Adipose tissue (tissue), 3 donors: ENCODE measurements around the gene GLP1R. TPM values are rescaled to one million over a fixed set of nuclear protein-coding genes. Genes with fewer than 3 reads are reported as not detected.
"Not testable (repeated sequence)": the region's sequence is repeated elsewhere in the genome, so short reads cannot be mapped to it uniquely, and the experiment has no call there.

ENCODE experiments used
- H3K27ac ChIP-seq: one replicate; pipeline ENCODE4 v1.5.1; 2013; ENCODE audit warnings: low read depth, low read length
- WGBS, 3 donors: extraction: QIAGEN DNeasy Blood & Tissue Kit; methylation state at CpG; one replicate each; pipeline ENCODE4 v1.1.7; 2013; 5-methylcytosine and 5-hydroxymethylcytosine counted together
- polyA plus RNA-seq, 3 donors: library from polyadenylated mRNA; stranded (reverse); fragments of 200-250 nt; gene quantifications; one replicate each; pipeline ENCODE4 v1.2.3, GENCODE V29; 2013
- donor health status: healthy with polysubstance abuse.
- donor health status: Bipolar disorder and iron deficiency.
- donor health status: healthy.

Gene GLP1R
- polyA plus RNA-seq, 3 donors: 0.04 to 2.0 TPM; not detected in 1

DNA sequence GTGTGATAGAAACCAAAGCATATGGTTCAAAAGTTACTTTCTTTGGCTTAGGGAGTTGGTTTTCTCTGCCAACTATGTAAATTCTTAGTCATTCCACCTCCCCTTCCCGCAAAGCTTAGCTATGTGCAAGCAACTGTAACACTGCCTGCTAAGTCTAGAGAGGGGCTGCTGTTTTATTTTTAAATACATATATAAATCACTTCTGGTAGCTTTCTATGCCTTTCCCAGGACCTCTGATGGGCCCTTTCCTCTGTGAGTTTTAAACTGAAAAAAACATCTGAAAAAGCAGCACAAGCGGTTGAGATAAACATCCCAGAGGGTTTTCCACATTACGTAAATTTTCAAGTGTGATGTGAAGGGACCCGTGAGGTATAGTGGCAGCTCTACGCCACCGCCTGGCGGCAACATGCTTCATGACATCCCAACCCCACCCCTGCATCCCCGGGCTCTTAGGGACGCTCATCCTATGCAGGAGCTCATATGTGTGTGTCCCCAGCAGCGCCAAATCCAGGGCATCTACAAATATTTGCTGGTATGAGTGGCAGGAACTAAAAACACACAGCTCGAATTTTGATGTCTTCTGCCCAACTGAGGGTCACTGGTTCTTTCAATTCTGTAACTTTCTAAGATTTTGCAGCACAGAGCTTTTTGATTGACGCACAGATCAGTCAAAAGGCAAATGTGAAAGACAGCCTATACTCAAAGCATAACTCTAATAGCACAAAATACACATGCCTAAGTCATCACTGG, 53.7 kb downstream of the GLP1R start:
- 45 to 47% (median 47%) methylated on average over 12 of the region's 12 CpGs for WGBS, 3 donors
- no peak overlapping the region for H3K27ac ChIP-seq

DNA sequence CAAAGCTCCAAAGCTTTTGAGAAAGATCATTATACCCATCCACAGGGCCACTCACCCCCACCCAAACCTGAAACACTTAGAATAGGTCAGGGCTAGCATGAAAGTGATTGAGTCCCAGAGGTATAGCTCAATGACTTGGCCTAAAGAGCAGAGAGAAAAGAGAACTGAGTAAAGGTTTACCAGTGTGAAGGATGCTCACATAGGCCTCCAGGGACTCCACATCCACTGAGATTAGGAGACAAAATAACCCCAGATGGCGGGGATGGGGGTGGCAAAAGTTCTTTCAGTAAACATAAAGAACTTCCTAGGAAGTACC, 54.2 kb downstream of the GLP1R start:
- 95 to 100% (median 100%) methylated on average over 1 of the region's 1 CpG for WGBS, 3 donors
- H3K27ac ChIP-seq: no peak overlapping the region

DNA sequence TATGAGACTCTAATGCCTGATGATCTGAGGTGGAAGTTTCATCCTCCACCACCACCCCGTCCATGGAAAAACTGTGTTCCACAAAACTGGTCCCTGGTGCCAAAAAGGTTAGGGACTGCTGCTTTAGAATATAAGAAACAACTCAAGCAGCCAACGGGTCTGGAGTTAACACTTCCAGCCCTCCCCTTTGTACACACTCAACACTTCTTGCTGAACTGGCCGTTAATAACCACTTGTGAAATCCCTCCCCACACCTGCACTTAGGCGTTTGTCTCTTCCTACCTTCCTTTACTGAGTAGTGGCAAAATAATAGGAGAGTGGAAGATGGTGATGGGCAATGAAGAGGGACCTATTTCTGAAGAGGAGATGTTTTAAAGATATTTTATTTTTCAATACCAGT, 55.9 kb downstream of the GLP1R start:
- WGBS, 3 donors: 64 to 77% (median 72%) methylated on average over 4 of the region's 4 CpGs
- H3K27ac ChIP-seq: no peak overlapping the region

DNA sequence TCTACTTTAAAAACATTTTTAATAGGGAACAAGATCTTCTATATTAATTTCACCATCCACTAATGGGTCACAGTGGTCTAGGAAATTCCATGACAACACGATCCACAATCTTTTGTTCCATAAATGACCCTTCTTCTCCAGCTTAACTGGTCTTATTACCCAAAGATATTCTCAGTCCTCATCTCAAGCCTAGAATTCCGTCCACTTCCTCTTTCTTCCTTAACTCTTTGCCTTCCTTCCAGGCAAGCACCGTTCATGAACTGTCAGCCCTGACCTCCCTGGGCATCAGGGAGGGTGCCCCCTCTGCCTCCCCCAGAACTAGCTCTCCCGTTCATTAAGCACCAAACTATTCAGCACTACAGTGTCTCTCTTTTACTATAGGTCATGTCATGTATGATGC, 58.5 kb downstream of the GLP1R start:
- no peak overlapping the region for H3K27ac ChIP-seq
- 69 to 82% (median 69%) methylated on average over 4 of the region's 4 CpGs for WGBS, 3 donors

DNA sequence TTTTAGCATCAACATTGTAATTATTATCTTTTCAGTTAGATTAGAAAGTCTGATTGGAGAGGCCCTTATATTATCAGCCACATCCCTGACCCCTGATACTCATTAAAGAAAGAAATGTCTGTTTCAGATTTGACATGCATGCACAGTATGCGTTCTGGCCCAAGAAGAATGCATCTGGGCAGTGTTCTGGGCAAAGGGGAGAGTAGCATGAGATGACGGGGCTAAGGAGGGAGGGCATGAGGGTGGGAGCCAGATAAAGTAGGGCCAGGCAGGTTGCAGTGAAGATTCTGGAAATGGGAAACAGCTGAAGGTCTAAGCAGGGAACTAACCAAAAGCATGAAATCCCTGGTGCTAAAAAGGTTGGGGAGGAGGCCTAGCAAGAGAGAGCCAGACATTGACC, 59.1 kb downstream of the GLP1R start:
- H3K27ac ChIP-seq: no peak overlapping the region
- 43 to 50% (median 45%) methylated on average over 2 of the region's 2 CpGs for WGBS, 3 donors

DNA sequence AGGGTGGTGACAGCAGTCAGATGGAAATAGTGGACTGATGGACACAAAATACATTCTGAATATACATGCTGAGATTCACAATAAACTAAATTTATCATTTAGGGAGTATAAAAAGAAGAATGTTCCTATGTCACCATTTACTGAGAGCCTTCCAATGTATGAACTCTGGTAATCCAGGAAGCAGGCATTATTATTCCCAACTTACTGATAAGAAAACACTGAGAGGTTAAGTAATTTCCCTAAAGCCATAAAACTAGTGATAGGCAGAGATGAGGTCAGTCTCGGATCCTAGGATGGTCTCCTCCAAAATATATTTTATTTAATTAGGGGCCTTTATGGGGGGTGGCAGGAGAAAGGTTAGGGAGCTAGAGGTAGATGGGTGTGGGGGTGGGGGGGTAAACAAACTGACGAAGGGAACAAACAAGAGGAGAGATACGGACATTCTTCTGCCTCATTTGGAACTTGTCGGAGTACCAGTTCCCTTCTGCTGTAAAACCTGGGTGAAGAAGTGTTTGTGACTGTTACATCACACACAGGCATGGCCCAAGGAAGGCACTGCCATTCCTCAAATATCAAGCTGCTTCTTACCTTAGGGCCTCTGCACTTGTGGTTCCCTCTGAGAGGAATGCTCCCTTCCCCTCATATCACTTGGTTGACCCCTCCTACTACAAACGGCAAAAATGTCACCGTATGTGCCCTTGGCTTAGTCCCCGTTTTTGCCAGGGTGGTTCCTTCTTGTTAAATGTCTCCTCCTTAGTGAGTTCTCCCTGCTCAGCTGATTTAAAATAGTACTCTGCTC, 59.7 kb downstream of the GLP1R start:
- no peak overlapping the region for H3K27ac ChIP-seq
- WGBS, 3 donors: 74 to 90% (median 80%) methylated on average over 7 of the region's 7 CpGs

DNA sequence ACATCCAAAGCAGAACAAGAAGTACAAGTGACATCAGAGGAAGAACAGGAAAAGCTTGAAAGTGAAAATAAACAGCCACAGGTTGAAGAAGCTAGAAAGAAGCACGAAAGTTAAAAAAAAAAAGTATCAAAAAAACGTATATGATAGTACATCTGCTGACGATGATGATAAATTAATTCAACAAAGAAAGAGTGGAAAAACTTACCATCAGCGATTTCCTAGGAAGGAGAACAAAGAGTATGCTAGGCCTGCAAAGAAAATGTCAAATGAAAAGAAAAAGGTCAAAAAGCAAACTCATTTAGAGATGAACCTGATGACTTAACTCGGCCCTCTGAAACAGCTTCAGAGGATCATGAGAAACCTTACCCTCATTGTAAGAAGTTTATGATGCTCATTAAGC, 62.7 kb downstream of the GLP1R start:
- no peak overlapping the region for H3K27ac ChIP-seq
- 76 to 81% (median 80%) methylated on average over 5 of the region's 5 CpGs for WGBS, 3 donors

DNA sequence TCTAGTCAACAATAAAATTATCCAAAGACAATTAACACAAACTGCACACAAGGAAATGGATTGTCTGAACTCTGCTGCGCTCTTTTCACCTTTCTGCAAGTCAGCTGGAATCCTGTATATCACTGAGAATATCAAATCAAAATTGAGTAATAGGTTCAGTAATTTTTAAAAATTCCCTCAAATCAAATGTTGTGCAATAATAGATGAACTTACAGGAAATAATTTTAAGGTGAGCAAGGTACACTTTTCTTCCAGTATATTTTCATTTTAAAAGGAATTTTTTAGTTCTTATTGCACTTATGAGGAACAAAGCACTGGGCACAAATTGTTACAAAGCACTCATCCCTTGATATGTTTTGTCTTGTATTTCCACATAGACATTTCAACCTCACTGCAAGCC, 65.2 kb downstream of the GLP1R start:
- H3K27ac ChIP-seq: no peak overlapping the region
- WGBS, 3 donors: 81 to 97% (median 91%) methylated on average over 1 of the region's 1 CpG

DNA sequence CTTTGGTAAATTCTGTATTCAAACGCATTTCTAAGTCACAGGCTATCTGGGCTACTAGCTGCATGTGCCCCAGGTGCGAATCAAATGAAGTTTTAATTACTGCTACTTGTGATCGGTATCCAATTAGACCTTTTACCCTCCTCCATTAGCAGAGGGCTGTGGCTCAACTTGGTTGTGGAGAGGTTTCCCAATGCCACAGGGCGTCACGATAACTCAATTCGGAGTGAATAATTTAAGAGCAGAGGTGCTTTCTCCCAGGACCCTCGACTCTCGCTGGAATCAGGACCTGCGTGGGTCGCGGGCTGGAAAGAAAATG, 65.8 kb downstream of the GLP1R start:
- no peak overlapping the region for H3K27ac ChIP-seq
- WGBS, 3 donors: 0 to 1% (median 1%) methylated on average over 11 of the region's 11 CpGs

DNA sequence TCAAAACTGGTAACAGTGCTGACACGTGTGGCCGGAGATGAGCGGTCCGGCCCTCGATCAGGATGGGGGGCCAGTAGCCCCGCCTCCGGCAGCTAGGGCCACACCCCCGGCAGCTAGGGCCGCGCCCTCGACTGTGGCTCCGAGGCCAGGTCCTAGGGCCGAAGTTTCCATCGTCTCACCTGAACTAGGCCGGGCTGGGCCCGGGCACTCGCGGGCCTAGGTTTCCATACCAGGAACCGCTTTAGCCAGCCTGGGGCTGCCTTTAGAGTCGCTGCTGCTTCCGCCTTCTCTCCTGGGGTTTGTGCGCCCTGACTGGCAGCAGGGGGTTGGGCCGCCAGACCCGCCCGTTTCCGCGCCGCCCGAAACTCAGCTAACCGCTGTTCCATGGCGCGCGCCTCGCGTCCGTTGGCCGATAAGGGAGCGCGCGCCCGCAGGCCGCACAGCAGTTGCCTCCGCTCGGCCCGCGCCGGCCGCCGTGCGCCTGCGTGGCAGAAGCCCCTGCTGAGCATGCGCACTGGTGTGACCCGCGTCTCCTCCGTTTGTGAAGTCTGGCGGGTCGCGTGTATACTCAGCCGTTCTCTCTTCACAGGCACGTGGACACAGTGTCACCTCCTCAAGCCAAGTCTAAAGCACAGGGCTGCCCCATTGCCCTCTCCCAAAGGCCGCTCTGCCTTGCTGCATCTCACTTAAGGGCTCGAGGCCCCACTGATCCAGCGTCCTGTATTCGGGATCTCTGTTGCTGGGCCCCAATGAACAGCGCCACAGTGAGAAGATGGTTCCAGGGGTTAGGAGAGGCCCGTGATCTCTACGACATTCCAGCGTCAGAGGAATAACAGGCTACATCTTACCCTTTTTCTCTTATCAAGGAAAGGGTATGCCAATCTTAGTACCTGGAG, 66.4 kb downstream of the GLP1R start, which contains the start of gene SAYSD1:
Gene SAYSD1 (minus strand): TSS at position 483 of the 896 bp plus-strand sequence. CDS start 97 bp downstream, at position 386.
- H3K27ac ChIP-seq: peak within 1 kb of the TSS; percentile 73
- 1 to 2% (median 2%) methylated on average over 61 to 68 of the region's 68 CpGs for whole genome bisulfite sequencing, 3 donors

DNA sequence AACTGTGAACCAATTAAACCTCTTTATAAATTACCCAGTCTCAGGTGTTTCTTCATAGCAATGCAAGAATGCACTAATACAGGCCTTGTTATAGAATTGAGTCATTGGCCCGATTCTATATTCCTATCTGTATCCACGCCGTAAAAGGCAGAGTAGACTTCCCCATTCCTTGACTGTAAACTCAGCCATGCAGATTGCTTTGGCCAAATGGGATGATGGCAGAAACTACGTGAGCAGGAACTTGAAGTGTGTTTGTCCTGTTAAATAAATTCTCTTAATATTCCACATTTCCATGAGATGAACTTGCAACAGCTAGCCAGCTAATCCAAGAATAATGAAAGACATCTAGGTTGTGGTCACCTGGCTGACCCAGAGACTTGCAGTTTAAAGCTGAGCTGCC, 70.3 kb downstream of the GLP1R start:
- WGBS, 3 donors: 88 to 94% (median 93%) methylated on average over 4 of the region's 4 CpGs
- H3K27ac ChIP-seq: no peak overlapping the region

DNA sequence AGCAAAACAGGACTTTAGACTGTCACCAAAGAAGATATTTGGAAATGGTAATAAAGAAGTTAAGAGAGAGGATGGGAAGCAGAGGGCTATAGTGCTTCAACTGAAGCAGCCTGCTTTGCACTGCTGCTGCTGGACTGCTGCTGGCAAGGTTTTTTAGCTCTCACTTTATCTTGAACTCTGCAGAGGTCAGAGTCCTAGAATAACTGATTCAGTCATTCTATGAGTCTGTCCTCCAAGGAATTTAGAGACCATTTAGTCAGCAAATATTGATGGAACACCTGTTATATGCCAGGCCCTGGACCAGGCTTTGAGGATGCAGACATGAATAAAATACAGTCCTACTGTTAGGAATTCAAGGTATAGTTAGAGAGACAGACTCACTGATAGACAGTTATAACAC, 75.5 kb downstream of the GLP1R start:
- H3K27ac ChIP-seq: no peak overlapping the region

DNA sequence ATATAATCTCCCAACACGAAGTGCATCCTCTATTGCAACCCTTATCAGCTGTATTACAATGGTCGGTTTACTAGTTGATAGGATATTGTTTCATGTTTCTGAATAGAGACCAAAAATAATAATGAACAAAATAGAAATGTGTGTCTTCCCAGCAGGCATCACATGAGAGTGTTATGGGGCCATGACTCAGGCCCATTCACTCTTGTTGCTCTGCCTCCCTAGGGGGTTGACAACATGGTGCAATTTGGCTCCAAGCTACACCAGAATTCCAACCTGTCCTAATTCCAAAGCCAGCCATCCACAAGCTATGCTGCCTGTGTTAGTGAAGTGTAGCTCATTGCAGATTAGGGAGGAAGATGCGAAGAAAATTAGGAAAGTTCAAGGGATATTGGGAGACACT, 79.5 kb downstream of the GLP1R start:
- WGBS, 3 donors: 48 to 80% (median 60%) methylated on average over 3 of the region's 3 CpGs
- H3K27ac ChIP-seq: no peak overlapping the region

DNA sequence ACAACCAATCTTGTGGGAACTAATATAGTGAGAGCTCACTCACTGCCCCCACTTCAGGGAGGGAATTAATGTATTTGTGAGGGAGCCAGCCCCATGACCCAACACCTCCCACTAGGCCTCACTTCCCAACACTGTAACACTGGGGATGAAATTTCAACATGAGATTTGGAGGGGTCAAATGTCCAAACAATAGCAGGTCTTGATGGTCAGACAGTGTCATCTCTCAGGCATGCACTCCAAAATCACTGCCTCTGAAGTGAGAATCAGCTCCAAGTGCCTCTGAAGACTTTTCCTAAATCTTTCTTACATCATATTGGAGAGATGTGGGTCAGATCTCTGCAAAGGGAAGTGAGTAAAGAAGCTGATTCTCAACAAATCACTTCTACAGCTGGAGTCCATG, 80.3 kb downstream of the GLP1R start:
- H3K27ac ChIP-seq: no peak overlapping the region

DNA sequence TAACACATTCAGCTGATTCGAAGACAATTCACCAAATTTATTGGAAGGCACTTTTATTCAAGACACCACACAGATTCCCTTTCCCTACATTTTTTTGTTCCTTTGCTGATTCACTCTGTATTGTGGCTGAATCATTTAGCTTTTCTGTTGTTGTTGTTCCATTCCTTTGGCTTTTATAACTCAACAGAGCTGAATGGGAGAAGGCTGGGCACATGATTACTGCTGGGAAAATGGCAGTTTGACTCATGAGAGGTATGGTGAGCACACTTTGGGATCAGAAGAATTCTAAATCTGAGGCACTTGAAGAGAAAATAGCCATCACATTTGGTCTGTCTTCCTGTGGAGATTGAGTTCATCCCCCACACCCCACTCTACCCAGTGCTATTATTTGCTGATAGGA, 82.1 kb downstream of the GLP1R start:
- no peak overlapping the region for H3K27ac ChIP-seq
- 93 to 94% (median 94%) methylated on average over 1 of the region's 1 CpG for WGBS, 3 donors

DNA sequence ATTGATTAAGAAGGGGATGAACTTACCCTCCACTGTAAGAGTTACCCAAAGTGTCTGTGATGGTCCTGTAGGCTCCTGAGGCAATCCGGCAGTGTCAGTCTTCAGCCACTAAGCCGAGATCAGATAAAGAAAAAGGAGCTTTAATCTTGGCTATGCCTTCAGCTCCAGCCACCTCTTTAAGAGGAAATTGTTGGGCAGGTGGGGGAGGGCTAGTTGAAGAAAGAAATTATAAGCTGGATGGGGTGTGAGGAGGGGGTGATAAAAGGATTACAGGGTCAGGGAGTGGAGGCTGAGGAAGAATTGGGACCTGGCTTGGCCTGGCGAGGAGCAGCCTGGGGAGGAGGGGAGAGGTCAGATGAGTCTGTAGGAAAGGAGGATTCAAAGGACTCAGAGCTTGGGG, 86.2 kb downstream of the GLP1R start:
- H3K27ac ChIP-seq: not testable (repeated sequence)
- WGBS, 3 donors: 53 to 74% (median 62%) methylated on average over 3 of the region's 3 CpGs

DNA sequence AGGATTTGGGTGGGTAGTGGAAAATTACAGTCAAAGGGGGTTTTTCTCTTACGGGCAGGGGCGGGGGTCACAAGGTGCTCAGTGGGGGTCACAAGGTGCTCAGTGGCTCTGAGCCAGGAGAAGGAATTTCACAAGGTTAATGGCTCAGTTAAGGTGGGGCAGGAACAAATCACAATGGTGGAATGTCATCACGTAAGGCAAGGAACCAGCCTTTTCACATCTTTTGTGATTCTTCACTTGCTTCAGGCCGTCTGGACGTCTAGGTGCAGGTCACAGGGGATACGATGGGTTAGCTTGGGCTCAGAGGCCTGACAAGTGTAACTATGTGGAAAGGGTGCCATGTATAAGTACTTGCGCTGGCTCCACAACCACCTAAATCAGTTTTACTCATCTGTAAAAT, 87.6 kb downstream of the GLP1R start:
- not testable (repeated sequence) for H3K27ac ChIP-seq
- 54 to 76% (median 72%) methylated on average over 7 of the region's 7 CpGs for WGBS, 3 donors

DNA sequence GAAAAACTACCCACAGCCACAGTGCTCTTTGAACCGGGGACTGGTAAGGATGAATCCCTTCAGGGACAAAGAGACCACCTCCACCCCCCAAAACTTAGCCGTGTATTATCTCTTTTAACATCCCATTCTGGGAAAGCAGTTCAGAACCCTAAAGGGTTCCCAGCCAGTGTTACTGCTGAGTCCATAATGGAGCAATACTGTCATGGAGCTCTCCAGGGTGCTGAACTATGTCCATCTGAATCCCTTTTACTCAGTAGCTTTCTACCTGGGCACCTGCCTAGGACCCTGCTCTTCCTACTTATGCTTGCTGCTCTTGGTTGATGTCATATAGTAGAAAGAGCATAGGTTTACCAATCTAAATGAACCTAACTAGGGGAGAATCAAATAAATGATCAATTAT, 88.7 kb downstream of the GLP1R start:
- whole genome bisulfite sequencing, 3 donors: 18 to 31% (median 23%) methylated on average over 2 of the region's 2 CpGs

More for the DNA sequence above, 88.7 kb downstream of the GLP1R start:
- no peak overlapping the region for H3K27ac ChIP-seq
